Measurements from ENCODE around the gene KCNK15.

DNA sequence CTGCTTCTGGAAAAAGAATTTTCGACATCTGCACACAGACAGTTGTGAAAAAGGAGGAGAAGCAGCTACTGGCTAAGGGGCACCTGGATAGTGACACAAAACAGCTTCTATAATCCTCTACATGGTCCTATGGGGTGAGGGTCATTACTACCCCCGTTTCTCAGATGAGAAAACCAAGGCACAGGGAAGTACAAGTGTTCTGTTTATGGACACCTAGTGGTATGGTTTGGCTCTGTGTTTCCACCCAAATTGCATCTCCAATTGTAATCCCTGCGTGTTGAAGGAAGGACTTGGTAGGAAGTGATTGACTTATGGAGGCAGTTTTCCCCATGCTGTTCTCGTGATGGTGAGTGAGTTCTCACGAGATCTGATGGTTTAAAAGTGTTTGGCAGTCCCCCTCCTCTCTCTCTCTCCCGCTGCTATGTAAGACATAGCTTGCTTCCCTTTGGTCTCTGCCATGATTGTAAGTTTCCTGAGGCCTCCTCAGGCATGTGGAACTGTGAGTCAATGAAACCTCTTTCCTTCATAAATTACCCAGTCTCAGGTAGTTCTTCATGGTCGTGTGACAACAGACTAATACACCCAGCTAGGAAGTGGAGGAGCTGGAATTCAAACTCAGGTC, 2.5 kb upstream of the KCNK15 start:
- TF ChIP-seq, protein P1, sequence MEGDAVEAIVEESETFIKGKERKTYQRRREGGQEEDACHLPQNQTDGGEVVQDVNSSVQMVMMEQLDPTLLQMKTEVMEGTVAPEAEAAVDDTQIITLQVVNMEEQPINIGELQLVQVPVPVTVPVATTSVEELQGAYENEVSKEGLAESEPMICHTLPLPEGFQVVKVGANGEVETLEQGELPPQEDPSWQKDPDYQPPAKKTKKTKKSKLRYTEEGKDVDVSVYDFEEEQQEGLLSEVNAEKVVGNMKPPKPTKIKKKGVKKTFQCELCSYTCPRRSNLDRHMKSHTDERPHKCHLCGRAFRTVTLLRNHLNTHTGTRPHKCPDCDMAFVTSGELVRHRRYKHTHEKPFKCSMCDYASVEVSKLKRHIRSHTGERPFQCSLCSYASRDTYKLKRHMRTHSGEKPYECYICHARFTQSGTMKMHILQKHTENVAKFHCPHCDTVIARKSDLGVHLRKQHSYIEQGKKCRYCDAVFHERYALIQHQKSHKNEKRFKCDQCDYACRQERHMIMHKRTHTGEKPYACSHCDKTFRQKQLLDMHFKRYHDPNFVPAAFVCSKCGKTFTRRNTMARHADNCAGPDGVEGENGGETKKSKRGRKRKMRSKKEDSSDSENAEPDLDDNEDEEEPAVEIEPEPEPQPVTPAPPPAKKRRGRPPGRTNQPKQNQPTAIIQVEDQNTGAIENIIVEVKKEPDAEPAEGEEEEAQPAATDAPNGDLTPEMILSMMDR (IDR thresholded peaks at IDR 0.05; ENCODE audit: low read length), result no peak
- TF ChIP-seq EZH2 (IDR thresholded peaks at IDR 0.05; ENCODE audit: borderline replicate concordance, low read length), result no peak

Measured in OCI-LY1 (cell line).